Daoy (cell line): ENCODE results near the gene IPO13. TPM values are rescaled to one million over a fixed set of nuclear protein-coding genes. Genes with fewer than 3 reads are reported as not detected.

ENCODE experiments used
- DNase-seq: peaks from one replicate; pipeline ENCODE4 v3.0.0-alpha.2; 2015; ENCODE audit warnings: low read depth
- total RNA-seq: library from RNA; depleted of rRNA; stranded (reverse); fragments of >200 nt; shearing (Covaris generic); gene quantifications from 2 replicates; pipeline ENCODE4 v1.2.3, GENCODE V29; 2014; rRNA removed

IPO13 gene, protein sequence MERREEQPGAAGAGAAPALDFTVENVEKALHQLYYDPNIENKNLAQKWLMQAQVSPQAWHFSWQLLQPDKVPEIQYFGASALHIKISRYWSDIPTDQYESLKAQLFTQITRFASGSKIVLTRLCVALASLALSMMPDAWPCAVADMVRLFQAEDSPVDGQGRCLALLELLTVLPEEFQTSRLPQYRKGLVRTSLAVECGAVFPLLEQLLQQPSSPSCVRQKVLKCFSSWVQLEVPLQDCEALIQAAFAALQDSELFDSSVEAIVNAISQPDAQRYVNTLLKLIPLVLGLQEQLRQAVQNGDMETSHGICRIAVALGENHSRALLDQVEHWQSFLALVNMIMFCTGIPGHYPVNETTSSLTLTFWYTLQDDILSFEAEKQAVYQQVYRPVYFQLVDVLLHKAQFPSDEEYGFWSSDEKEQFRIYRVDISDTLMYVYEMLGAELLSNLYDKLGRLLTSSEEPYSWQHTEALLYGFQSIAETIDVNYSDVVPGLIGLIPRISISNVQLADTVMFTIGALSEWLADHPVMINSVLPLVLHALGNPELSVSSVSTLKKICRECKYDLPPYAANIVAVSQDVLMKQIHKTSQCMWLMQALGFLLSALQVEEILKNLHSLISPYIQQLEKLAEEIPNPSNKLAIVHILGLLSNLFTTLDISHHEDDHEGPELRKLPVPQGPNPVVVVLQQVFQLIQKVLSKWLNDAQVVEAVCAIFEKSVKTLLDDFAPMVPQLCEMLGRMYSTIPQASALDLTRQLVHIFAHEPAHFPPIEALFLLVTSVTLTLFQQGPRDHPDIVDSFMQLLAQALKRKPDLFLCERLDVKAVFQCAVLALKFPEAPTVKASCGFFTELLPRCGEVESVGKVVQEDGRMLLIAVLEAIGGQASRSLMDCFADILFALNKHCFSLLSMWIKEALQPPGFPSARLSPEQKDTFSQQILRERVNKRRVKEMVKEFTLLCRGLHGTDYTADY
- 14.0 and 15.8 TPM in 2 replicates for total RNA-seq

GRCh38 chr1:43946236-43947060 lies at the start of gene IPO13:
IPO13 (plus strand) TSS chr1:43946950; CDS start chr1:43947601, 651 bp downstream.
- DNase-seq, result peak; percentile 98

- DNase-seq, result no peak
Measured at GRCh38 chr1:43898981-43899380, 47.8 kb upstream of the IPO13 start.

GRCh38 chr1:43900386-43900785 lies 46.4 kb upstream of the IPO13 start:
- DNase-seq, result no peak

- DNase-seq, result no peak
Measured at GRCh38 chr1:43901196-43901961, 45.4 kb upstream of the IPO13 start.

- DNase-seq, result no peak
Measured at GRCh38 chr1:43902058-43902831, 44.5 kb upstream of the IPO13 start.

GRCh38 chr1:43904660-43905551 lies 41.8 kb upstream of the IPO13 start:
- DNase-seq, result no peak

DNA sequence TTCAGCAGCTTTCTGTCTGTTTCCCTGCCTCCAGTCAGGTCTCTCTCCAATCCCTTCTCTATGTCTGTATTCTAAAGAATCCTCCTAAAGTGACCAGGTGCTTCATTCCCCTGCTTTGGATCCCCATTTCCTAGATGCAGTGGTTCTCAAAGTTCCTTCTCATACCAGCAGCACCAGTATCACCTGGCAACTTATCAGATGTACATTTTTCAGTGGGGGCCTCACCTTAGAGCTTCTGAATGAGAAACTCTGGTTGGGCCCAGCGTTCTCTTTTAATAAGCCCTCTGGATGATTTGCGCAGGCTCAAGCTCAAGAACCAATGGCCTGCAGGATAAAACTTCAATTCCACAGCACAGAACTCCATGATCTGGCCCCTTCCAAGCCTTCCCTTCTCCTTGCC lies 38.5 kb upstream of the IPO13 start:
- DNase-seq, result no peak

GRCh38 chr1:43908858-43909257 lies 37.9 kb upstream of the IPO13 start:
- no peak for DNase-seq

GRCh38 chr1:43910343-43910742 lies 36.4 kb upstream of the IPO13 start:
- no peak for DNase-seq

DNA sequence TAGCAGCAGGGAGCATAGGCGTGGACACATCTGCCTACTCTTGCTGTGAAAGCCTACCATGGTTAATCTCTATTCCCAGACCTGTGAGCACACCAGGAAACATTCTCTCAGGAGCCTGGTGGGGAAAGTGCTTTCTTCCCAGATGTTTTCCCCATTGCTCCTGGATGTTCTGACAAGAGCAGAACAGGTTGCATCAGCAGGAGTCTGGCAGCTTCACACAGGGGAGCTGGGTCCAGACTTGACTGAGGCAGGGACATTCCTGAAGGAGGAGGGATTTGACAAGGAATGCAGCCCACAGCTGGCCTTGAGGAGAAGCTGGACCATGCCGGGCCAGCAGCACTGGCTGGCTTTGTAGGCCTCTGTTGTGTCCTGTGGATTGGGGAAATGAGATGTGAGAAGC lies 34.1 kb upstream of the IPO13 start:
- no peak for DNase-seq

DNA sequence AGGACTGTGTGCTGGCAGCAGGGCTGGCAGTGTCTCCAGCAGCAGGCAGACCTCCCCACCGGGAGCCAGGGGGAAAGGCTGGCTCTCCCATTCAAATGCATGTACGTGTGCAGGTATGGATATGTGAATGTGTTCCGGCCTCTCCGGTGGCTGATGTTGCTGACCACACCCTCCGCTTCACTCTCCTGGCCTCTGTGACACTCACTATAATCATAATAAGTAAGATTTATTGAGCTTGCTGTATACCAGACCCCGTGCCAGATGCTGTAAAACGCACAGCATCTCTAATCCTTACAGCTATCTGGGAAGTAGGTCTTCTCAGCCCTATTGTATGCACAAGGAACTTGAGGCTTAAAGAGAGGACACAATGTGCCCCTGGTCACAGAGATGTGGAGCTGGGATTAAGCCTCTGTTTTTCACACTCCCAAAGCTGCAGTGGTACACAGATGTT lies 33.7 kb upstream of the IPO13 start:
- no peak for DNase-seq

DNA sequence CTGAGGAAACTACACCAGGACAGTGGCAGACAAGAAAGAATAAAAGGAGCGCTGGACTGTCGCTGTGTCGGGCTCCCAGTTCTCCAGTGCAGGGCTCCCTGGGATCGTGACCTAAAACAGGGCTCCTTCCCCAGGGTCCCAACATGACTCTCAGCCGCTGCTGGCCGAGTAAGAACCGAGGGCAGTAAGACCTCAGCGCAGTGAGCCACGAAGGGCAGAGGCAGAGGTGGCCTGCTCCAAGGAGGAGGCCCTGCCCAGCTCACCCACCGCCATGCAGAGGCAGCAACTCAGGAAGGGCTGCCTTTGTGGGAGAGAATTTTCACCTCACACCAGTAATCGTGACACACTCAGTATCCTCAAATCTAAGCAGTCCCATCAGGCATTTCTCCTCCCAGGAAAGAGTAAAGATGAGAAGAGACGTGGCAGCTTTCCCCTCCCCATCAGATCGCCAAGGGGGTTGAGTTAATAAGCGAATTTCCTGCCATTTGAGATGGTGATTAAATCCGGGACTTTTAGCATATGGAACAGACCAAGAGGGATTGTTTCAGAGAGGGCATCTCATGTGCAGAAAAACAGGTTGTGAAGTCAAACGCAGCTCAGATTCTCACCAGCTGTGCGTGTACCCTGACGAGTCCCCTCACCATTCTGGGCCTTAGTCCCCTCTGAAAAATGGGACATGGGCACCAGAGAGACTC lies 32.9 kb upstream of the IPO13 start:
- DNase-seq, result no peak

DNA sequence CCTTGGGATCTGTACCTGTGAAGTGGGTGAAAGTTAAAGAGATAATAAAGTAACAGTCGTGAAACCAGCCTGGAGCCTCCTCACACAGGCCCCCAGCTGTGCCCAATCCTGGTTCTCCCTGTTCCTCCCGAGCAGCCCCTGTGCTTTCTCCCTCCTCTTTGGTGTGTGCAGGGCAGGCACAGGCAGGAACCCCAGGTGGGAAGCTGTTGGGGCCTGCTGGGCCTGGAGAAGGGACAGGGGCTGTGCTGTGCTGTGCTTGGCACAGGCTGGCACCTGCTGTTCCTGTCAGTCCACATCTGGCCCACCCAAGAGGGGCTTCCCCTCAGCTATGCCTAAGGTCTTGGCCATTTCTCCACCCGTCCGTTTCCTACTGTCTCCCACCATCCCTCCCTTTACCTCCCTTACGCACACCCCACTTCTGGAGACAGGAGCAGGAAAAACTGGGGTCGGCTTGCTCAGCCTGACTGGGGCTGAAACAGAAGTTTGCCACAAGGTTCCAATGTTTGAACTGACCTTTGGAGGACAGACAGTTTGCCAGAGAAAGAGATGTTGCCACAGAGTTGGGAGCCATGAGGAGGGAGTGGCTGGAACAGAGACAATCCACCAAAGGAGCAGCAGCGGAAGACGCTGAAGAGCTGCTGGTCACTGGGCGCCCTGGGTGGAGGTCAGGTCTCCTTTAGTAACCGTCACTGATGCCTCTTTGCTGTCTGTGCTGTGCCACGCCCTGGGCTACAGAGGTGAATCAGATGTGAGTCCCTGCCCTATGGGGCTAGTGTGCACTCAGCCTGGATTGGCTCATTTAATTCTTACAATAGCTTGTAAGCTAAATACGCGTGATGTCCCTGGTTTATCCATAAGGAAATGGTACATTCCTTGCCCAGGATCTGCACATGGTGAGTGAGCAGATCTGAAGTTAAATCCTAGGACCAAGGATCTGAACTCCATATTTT lies 31.9 kb upstream of the IPO13 start:
- DNase-seq, result no peak

DNA sequence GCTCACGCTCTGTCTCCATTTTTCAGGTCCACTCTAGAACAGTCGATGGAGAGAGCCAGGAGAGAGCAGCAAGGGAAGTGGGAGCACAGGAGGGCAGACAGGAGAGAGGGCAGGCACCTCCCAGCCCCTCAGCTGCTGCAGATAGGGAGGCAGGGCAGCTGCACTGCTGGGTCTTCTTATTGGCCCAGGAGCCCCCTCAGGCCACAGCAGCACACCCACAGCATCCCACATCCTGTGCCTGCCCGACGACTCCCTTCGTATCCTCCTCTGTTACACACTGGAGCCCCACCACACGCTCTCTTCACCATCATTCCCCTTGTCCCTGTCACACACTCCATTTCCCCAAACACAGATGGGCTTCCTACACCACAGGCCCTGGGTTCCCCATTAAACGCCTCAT lies 26.8 kb upstream of the IPO13 start:
- DNase-seq, result no peak

- no peak for DNase-seq
Measured at GRCh38 chr1:43921022-43921421, 25.7 kb upstream of the IPO13 start.

GRCh38 chr1:43924516-43924915 lies 22.2 kb upstream of the IPO13 start:
- no peak for DNase-seq

- no peak for DNase-seq
Measured at GRCh38 chr1:43925846-43926245, 20.9 kb upstream of the IPO13 start.
